HG03520 (cell line): ENCODE data around the gene GRAP.

Experiments used
- ATAC-seq: cut with Tn5 transposase; IDR thresholded peaks from one replicate; pipeline ENCODE4 v1.9.1; 2021; ENCODE audit warnings: mild to moderate bottlenecking, moderate library complexity; ENCODE audit not compliant: unreplicated experiment

GRAP gene

DNA sequence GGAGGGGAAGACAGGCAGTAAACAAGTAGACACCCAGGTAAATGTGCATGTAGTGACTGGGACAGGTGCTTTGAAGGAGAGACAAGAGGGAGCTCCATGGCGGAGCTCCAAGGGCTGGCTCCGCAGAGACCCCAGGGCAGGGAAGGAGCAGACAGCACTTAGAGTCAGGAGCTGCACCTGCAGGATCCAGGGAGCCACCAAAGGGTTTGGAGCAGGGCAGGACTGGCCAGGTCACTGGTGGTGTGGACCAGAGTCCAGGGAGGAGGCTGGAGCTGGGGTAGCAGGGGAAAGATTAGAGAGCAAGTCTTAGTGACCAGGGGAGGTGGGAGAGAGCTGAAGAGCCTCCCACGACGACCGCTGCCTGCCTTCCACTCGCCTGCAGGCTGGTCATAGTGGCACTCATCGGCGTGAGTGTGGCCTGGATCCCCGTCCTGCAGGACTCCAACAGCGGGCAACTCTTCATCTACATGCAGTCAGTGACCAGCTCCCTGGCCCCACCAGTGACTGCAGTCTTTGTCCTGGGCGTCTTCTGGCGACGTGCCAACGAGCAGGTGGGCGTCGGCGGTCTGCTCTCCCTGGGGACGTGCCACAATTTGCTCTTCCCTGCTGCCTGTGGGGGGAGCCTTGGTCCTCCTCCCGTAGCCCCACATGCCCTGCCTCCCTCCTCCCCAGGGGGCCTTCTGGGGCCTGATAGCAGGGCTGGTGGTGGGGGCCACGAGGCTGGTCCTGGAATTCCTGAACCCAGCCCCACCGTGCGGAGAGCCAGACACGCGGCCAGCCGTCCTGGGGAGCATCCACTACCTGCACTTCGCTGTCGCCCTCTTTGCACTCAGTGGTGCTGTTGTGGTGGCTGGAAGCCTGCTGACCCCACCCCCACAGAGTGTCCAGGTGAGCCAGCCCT lies 27.5 kb downstream of the GRAP start:
- no peak for ATAC-seq

DNA sequence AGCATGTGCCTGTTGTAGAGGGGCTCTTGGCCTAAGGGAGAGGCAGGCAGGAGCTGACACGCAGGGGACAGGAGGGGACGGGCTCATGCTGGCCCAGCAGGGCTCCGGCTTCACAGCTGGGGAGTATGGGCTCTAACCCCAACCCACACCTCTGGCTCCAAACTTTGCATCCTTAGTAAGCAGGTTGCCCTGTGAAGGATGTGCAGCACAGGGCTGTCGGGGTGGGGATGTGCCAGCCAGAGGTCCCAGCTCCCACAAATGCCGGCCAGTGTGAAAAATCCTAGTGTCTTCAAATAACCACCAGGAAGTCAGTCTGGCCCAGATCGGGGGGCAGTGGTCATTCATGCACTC lies 28.2 kb downstream of the GRAP start:
- ATAC-seq = no peak

DNA sequence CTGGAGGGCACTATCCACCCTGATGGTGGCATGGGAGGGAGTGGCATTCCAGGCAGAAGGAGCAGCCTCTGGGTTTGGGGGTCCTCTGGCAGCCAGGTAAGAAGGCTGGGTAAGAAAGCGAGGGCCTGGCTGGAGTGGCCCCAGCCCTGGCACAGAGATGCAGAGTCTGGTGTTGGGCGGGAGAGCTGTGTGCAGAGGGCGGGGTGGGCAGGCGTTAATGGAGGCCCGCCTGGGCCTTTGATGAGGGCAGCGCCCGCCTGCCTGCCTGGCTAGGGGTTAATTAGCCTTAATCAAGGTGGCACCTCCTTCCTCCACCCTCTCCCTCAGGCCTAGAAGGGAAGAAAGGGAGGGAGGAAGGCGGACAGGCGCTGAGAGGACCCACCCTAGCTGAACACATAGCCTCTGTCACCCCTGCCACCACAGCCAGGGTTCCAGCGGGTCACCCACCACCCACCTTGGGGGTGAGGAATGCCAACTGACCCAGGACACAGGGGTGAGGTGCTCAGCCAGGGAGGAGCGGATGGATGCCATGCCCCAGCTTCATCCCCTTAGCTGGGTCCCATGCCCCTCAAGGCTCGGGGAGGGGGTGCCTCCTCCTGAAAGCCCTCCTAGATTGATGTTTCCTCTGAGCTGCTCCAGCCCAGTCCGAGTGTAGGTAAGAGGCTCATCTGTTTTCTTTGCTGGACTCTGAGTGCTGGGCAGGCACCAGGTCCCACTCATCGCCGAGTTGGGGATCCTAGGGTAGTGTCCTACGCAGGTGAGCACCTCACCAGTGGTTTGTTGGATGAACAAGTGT lies 28.8 kb downstream of the GRAP start:
- no peak for ATAC-seq

DNA sequence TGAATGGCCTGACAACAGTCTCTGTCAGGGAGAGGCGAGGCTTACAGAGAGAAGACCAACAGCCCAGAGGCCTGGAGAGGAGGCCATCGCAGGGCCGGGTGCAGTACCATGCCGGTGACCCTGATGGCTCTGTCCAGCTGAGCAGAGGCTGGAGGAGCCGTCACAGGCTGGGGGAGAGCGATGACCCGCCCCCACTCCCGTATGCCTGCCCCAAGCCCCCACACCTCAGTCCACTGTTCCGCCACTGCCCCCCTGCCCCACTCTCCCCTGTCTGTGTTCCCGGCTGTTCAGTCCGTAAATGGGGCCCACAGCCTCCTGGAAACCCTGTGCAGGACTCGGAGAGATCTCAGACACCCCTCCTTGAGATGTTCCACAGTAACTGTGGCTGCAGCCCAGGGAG lies 29.4 kb downstream of the GRAP start:
- no peak for ATAC-seq

DNA sequence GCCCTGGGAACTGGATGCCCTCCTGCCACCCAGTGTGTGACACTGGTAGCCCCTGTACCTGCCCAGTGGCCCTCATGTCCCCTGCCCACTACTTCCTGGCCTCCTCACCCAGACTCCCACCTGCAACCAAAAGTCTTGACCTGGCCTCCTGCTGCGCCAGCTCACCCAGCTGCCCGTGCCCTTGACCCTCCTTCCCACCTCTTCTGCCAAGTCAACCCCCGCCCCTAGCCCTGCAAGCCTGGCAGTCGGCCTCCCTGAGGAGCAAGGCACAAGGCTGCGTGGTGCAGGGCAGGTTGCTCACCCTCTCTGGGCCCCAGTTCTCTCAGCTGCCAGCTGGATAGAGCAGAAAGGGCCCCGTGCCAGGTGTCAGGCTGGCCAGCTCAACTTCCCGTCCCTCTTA lies 29.9 kb downstream of the GRAP start:
- ATAC-seq = no peak

DNA sequence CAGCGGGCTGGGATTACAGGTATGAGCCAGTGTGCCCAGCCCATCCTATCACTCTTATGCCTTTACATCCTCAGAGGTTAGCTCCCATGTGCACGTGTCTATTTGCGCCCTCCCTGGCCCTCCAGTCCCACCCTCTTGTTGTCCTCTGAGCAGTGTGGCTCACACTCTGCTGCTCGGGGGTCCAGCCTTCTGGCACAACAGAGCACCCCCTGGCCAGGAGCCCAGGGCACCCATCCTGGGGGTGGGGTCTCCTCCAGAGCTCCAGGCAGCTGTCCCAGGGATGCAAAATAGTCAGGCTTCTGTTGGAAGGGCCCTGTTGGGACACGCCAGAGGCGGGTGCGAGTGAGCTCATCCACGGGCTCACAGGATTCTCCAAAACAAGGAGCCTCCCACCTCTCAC lies 30.5 kb downstream of the GRAP start:
- no peak for ATAC-seq

DNA sequence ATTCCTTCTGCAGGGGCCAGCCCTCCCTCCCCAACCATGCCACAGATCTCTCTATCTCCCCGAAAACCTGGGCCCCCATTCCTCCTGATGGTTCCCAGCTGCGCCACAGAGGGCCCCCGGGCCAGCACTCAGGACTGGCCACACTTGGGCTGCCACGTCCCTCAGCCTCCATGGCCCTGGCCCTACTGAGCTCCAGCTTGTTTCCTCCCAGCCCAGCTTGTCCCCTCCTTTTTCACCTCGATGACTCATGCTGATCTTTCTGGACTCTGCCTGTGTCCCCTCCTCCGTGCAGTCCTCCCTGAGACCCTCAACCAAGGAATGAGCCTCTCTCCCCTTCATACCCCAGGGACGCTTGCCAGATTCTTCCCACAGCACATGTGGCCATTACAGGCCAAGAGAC lies 31.3 kb downstream of the GRAP start:
- ATAC-seq = no peak

DNA sequence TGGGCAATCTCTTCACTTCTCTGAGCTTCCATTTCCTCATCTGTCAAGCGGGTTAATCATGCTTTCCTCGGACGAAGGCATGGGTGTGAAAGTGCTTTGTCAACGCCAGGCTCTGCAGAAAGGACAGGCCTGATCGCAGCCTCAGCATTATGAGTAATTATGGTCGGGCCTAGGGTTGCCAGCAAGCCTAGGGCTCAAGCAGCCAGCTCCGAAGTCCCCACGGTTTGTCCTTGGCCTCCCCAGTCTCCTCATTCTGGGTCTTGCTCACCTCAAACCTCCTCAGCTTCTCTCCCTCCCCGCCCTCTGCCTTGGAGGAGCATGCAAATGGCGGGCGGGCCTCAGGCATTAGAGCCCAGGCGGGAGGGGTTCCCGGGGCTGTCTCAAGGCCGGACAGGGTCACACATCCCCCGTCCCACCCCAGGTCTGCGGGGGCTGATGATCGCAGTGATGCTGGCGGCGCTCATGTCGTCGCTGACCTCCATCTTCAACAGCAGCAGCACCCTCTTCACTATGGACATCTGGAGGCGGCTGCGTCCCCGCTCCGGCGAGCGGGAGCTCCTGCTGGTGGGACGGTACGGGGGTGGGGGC lies 32.0 kb downstream of the GRAP start:
- no peak for ATAC-seq

DNA sequence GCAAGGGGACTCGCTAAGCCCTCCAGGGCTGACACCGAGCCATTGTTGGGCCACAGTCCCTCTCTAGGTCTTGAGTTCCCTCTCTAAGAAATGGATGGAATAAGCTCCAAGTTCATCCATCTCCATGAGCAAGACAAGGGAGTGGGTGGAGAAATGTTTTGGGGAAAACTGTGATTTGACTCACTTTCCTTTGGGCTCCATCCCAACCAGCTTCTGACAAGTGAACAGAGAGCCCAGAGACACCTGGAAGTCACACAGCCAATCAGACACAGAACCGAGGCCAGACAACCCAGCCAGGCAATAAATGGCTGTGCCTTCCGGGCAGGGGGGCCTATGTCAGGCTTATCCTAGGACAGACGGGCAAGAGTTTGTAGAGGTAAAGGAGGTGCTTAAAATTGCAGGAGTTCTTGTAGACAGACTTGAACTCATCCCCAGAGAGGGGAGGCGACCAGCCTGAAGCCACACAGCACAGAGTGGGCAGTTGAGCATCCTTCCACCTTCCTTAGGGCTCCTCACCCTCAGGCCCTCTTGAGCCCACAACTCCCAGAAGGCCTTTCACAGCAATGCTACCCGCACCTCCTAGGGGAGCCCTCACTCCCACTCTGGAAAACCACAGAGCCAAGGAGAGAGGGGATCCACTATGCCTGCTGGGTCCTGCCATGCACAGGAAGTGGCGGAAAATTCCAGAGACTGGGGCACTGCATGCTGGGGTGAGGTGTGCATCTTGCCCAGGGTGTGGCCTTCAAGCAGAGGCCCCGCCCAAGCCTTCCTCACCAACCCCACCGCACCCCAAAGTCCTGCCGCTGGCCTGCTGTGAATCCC lies 32.7 kb downstream of the GRAP start:
- no peak for ATAC-seq

DNA sequence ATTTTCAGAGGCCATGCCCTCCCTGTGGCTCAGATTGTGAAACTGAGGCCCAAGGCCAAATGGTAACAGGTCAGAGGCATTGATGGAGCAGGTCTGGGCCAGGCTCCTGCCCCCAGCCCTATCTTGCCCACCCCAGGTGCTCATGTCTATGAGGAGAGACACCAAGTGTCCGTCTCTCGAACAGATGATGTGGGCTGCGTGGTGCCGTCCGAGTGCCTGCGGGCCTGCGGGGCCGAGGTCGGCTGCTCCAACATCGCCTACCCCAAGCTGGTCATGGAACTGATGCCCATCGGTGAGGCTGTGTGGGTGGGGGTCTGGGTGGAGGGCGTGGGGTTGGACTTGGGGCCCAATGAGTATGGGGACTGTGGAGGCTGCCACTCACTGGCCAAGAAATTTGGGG lies 33.5 kb downstream of the GRAP start:
- ATAC-seq = no peak

DNA sequence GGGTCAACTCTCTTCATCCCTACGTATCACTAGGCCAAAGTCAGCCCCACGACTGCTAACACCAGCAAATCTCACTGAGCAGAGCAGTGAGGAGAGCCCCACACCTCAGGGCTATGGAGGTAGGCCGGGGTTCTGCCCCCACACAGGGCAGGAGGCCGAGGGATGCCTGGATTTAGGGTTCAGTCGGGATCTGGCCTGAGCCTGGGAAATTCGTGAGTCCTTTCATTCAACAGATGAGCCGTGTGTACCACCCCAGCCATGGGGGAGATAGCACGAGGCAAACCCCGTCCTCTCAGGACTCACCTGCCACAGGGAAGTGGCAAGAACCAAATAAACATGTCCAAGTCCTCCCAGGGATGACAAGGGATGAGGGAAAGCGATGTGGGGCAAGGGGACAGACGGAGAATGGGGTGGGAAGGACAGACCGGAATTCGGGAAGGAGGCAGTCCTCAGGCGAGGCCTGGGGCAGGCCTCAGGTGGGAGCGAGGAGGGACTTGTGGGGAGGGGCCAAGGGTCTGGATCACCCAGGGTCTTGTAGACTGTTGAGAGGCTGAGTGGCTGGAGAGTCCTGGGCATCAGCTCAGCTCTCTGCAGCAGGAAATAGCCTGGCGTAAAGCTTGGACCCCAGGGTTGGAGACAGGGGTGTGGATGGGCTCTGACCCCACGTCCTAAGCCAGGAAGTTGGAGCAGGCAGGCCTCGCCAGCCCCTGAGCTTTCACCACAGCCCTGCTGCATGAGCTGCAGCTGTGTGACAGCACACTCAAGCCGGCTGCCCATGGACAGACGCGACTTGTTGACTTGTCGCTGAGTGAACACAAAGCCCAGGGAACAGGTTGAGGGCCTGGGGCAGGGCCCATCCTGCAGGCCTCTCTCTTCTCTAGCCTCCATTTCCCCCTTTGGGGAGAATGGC lies 34.3 kb downstream of the GRAP start:
- ATAC-seq = no peak

DNA sequence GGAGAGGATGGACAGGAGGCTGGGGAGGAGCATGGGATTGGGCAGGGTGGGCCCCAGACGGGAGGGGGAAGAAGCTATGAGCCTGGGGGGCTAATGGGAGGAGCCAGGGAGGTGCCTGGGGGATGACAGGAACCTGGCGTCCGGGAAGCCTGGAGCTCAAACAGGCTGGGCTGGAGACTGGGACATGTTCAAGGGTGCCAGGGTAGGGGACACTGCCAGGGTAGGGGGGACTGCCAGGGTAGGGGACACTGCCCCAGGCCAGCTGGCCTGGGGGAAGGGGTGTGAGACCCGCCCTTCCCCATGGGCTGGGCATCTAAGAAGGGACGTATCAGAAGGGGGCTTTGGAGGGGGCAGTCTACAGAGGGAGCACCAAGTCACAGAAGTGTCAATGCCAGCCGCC lies 35.2 kb downstream of the GRAP start:
- no peak for ATAC-seq

DNA sequence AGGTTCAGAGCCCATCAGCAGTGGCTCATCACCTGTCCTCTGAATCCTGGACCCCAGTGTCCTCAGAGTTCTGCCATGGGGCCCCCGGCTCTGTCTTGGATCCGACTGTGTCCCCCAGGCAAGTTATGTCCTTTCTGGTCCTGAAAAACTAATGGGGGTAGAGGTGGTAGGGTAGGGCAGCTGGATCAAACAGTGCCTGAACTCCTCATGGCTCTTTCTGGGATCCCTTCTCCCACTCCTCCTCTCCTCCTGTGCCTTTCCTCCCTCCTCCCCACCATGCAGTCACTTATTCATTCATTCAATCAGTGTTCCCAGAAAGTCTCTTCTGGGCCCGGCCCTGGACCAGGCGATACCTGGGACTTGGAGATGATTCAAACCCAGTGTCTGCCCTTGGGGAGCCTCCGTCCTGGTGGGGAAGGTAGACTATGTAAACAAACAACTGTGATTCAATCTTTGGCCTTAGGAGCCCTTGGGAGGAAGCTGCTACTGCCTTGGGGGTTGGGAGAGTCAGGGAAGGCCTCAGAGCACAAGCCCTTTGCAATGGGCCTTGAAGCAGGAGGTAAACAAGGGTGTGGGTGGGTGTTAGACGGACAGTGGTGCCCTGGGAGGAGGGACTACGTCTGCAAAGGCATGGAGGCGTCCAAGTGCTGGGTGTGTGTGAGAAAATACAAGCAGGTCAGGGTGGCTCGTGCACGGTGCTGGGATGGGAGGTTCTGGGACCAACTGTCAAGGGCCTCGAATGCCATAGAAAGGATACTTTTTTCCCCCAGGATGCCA lies 35.8 kb downstream of the GRAP start:
- no peak for ATAC-seq

DNA sequence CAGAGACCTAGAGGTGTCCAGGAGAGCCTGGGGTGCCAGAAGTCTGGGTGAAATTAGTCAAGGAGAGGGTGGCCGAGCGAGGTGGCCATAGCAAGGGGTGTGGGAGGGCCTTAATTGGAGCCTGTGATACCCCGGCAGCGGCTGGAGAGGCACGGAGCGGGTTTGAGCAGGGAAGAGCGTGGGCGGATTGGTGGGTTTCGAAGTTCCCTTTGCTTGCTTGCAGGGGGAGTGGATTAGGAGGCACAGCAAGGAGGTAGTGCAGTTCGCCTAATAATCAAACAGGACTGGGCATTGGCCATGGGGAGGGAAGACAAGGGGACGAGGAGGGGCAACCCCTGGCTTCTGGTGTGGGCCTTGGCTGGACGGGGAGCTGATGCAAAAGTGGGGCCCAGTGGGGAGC lies 36.8 kb downstream of the GRAP start:
- no peak for ATAC-seq

DNA sequence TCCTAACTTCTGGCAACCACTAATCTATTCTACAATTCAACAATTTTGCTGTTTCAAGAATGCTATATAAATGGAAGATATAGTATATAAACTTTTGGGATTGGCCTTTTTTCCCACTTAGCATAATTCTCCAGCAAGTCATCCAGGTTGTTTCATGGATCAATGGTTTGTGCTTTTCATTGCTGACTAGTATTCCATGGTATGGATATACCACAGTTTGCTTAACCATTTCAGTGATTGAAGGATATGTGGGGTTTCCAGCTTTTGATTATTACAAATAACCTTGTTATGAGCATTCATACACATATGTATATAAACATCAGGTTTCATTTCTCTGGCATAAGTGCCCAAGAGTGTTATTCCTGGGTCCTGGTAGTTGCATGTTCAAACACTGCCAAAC lies 40.1 kb downstream of the GRAP start:
- ATAC-seq = no peak

DNA sequence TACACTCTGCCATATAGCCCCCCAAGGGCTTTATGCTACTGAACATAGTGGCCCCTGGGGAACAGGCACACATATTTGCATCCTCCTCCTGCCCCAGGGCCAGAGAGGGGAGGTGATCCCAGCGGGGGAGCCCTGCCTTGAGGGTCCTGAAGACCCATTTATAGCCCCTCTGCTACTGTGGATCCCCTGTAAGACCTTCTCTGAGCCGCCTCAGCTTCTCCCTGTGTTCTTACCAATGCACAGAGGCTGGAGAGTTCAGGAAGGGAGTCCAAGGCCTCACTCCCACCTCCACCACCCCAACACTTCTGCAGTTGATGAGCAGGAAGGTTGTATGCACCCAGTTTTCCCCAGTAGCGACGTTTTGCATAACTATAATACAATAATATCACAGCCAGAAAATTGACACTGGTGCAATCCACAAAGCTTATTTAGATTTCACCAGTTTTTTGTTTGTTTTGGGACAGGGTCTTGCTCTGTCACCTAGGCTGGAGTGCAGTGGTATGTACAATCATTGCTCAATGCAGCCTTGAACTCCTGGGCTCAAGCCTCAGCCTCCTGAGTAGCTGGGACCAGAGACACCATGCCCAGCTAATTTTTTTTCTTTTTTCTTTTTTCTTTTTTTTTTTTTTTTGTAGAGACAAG lies 40.8 kb downstream of the GRAP start:
- no peak for ATAC-seq

DNA sequence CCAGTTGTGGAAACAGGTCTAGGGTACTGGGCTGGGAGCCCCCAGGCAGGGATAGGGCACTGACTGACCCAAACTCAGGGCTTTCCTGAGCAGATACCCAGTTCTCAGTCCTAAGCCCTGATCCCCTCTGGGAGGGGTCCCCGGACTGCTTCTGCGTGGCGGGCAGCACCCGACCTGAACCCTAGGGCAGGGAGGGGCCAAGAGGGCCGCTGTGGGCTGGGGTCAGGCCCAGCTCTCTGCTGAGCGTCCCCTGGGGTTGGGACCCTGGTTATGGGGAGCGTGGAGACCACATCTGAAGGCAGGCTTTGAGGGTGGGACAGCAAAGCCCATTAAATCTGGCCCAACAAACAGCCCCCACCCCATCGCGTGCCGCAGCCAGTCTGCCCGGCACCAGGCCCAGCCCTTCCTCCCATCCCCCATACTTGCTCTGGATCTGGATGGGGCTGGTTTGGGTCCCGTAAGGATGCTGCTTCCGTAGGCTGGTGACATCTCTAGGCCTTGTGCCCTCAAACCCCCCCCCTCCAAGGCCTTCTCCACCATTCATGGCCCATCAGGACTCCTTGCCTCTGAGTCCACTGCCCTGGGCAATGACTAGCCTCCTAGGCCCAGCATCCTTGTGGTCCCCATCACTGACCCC lies 41.5 kb downstream of the GRAP start:
- ATAC-seq = no peak

DNA sequence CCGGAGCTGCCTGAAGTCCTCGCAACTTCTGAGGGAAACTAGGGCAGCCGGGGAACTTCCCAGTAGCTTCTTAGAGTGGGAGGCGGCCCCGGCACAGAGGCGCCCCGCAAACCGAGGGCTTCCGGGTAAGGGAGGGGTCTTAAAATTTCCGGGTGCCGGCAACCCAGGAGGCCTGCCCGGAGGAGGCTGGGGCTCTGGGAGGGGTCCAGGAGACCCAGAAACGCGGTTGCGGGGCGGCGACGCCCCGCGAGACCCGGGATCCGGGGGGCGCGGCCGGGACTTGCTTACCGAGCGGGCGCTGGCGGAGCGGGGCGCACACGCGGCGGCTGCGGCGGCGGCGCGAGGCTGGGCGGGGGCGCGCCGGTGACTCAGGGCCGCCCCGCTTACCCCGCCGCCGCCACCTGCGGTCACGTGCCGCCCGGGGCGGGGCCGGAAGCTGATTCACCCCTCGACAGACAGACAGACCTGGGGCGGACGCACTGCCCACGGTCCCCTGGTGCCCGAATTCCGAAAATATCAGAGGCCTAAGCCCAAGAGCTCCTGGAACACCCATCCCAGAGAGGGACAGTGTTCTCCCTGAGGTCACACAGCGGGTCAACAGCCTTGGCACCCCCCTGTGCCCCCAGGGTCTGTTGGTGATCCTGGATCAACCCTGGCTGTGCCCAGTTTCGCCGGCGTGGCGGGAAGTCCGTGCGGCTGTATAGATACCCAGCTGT lies 42.2 kb downstream of the GRAP start, which contains the start of gene FAM83G:
Gene FAM83G, minus strand, starts transcription at position 344 of the 716 bp plus-strand sequence. CDS start 723 bp downstream, outside the sequence.
- ATAC-seq = no peak
